OCI-LY7 (cell line): ENCODE measurements around the gene TMEM184B. TPM values are rescaled to one million over a fixed set of nuclear protein-coding genes. Genes with fewer than 3 reads are reported as not detected.

ENCODE experiments used
- BruUV-seq: library from RNA; stranded (reverse); fragments of 400-500 nt; replicated peaks from 2 replicates; lab custom pipeline; 2021; lab: Mats Ljungman, UMichigan
- CTCF ChIA-PET: fragments of 300-600 bp; sonication (Branson Sonifier 250); formaldehyde crosslinking; loops from one replicate; lab custom pipeline; 2022; ENCODE audit warnings: antibody characterized with exemption; ENCODE audit not compliant: unreplicated experiment; lab: Charles Lee
- POLR2A ChIA-PET: fragments of 300-600 bp; sonication (Branson Sonifier 250); formaldehyde crosslinking; loops from one replicate; lab custom pipeline; 2022; ENCODE audit warnings: antibody characterized with exemption; lab: Charles Lee
- DNase-seq: peaks from one replicate; pipeline ENCODE4 v3.0.0-alpha.2; 2015; ENCODE audit warnings: low spot score
- H2AFZ ChIP-seq: fragments of 200-600 bp; sonication (generic), shearing (Covaris generic); 2 replicates; pipeline ENCODE4 v1.6.1; 2014; ENCODE audit warnings: mild to moderate bottlenecking, antibody characterized with exemption, low read length, moderate library complexity
- H3K27ac ChIP-seq: fragments of 200-600 bp; sonication (generic); 2 replicates; pipeline ENCODE4 v1.5.1; 2014; ENCODE audit warnings: mixed run types, low read depth, mild to moderate bottlenecking, moderate library complexity, low read length, inconsistent platforms; ENCODE audit not compliant: poor library complexity, severe bottlenecking
- H3K36me3 ChIP-seq: fragments of 200-600 bp; sonication (generic); 2 replicates; pipeline ENCODE4 v1.6.1; 2014; ENCODE audit warnings: mild to moderate bottlenecking, antibody characterized with exemption, low read length, moderate library complexity, mixed read lengths; ENCODE audit not compliant: insufficient read depth
- H3K4me1 ChIP-seq: fragments of 200-600 bp; sonication (generic); 2 replicates; pipeline ENCODE4 v1.5.1; 2014; ENCODE audit warnings: mild to moderate bottlenecking, low read length; ENCODE audit not compliant: insufficient read depth, poor library complexity, severe bottlenecking
- H3K4me2 ChIP-seq: fragments of 200-600 bp; sonication (generic); 2 replicates; pipeline ENCODE4 v1.6.1; 2014; ENCODE audit warnings: mild to moderate bottlenecking, low read length
- H3K4me3 ChIP-seq: fragments of 200-600 bp; sonication (generic); 2 replicates; pipeline ENCODE4 v1.5.1; 2014; ENCODE audit warnings: mild to moderate bottlenecking, low read depth, low read length; ENCODE audit not compliant: poor library complexity, severe bottlenecking
- H3K79me2 ChIP-seq: fragments of 200-600 bp; sonication (generic); 2 replicates; pipeline ENCODE4 v1.6.1; 2016; ENCODE audit warnings: low read depth, mild to moderate bottlenecking, low read length, moderate library complexity, mixed read lengths; ENCODE audit not compliant: insufficient read depth
- H3K9me2 ChIP-seq: fragments of 200-600 bp; sonication (generic); 2 replicates; pipeline ENCODE4 v1.6.1; 2016; ENCODE audit warnings: mild to moderate bottlenecking, low read length, mixed read lengths; ENCODE audit not compliant: insufficient read depth
- H3K9me3 ChIP-seq: fragments of 200-600 bp; sonication (generic); 2 replicates; pipeline ENCODE4 v1.6.1; 2014; ENCODE audit warnings: mild to moderate bottlenecking, mixed run types, low read length, mixed read lengths
- H4K20me1 ChIP-seq: fragments of 200-600 bp; sonication (generic); 2 replicates; pipeline ENCODE4 v1.6.1; 2014; ENCODE audit warnings: mild to moderate bottlenecking, antibody characterized with exemption, low read length, moderate library complexity, mixed read lengths; ENCODE audit not compliant: insufficient read depth
- CTCF ChIP-seq: fragments of 200-600 bp; sonication (generic); conservative IDR thresholded peaks from 2 replicates; pipeline ENCODE4 v1.5.1; 2014; ENCODE audit warnings: mild to moderate bottlenecking, antibody characterized with exemption, low read length, moderate library complexity, mixed read lengths
- EZH2phosphoT487 ChIP-seq: fragments of 200-600 bp; sonication (generic); IDR thresholded peaks from 2 replicates; pipeline ENCODE4 v1.6.1; 2018; ENCODE audit warnings: low read depth, borderline replicate concordance, mild to moderate bottlenecking, mixed run types, antibody characterized with exemption, low read length, moderate library complexity, mixed read lengths
- intact Hi-C: fragments of 100-400 bp; cut with micrococcal nuclease; formaldehyde crosslinking; loops from one replicate; pipeline ENCODE4 v1.10.0; 2022; ENCODE audit not compliant: unreplicated experiment
- total RNA-seq, 2 experiments: library from RNA; depleted of rRNA in 1 of 2; stranded (reverse); fragments of >200 nt in 1 of 2; shearing (Covaris generic) in 1 of 2; gene quantifications; 2 replicates each; pipeline ENCODE4 v1.2.3, GENCODE V29; 2014 to 2022

TMEM184B gene
- total RNA-seq, 2 experiments from 2014 or later: 19.1 to 50.2 TPM

- ChIA-PET POLR2A (no interaction called here), CTCF (no interaction called here)
- Histone ChIP-seq H3K36me3 (peaks cover 19% of the 10 kb centered on the region), H3K9me3 (no peaks in the 10 kb centered on the region), H3K4me2 (peak within 1 kb of the TSS; percentile 85), H3K9me2 (no peaks in the 10 kb centered on the region), H3K79me2 (peaks cover 46% of the 10 kb centered on the region), H3K4me3 (peak within 1 kb of the TSS; percentile 82), H3K4me1 (peaks cover 45% of the 10 kb centered on the region), H4K20me1 (peaks cover 18% of the 10 kb centered on the region; the same call in 1 of the 2 replicates), H3K27ac (peak within 1 kb of the TSS; percentile 77), H2AFZ (peak within 1 kb of the TSS; percentile 61; the same call in 1 of the 2 replicates)
- no peak for TF ChIP-seq CTCF
- no peak for TF ChIP-seq EZH2phosphoT487
- intact Hi-C loops: loop anchor here (5.0 kb wide), 3 partner anchors 55 to 115 kb away; partner anchors contain the start of gene MAFF
- peak; percentile 79 for DNase-seq
- no TSS peak for BruUV-seq
Measured at GRCh38 chr22:38317122-38317994, 44.5 kb upstream of the TMEM184B start, which contains the start of gene CSNK1E. Gene CSNK1E, minus strand, starts transcription at chr22:38317433. Its CDS starts 3,276 bp downstream, at chr22:38314157.

- Histone ChIP-seq H3K79me2 (peaks cover 52% of the 10 kb centered on the region), H2AFZ (peak overlapping the region; percentile 36; the same call in 1 of the 2 replicates), H3K9me2 (no peaks in the 10 kb centered on the region), H3K4me1 (peaks cover 53% of the 10 kb centered on the region), H3K4me3 (peak overlapping the region; percentile 82), H3K36me3 (peaks cover 26% of the 10 kb centered on the region), H3K9me3 (no peaks in the 10 kb centered on the region), H3K4me2 (peak overlapping the region; percentile 85), H4K20me1 (peaks cover 18% of the 10 kb centered on the region; the same call in 1 of the 2 replicates), H3K27ac (peak overlapping the region; percentile 77)
- DNase-seq: peak; percentile 54
- ChIA-PET POLR2A (no interaction called here), CTCF (no interaction called here)
- BruUV-seq: no TSS peak
- intact Hi-C loops: loop anchor here (5.0 kb wide), 3 partner anchors 54 to 114 kb away; partner anchors contain the start of gene MAFF
- TF ChIP-seq CTCF (no peak; the same call in 1 of the 2 replicates), EZH2phosphoT487 (no peak)
Measured at GRCh38 chr22:38316364-38317121, 43.7 kb upstream of the TMEM184B start.
